Activated CD8-positive, alpha-beta T cell treated with anti-CD3 and anti-CD28 coated beads for 36 hours (primary cell): Measurements from ENCODE around the gene CRKL. TPM values are rescaled to one million over a fixed set of nuclear protein-coding genes. Genes with fewer than 3 reads are reported as not detected.

Source experiments
- ATAC-seq: fragments of 200-7000 bp; cut with Tn5 transposase; one replicate; pipeline ENCODE4 v1.10.0; 2021; ENCODE audit warnings: mild to moderate bottlenecking, moderate library complexity
- CTCF ChIA-PET: fragments of 350-600 bp; sonication (Branson Sonifier 250); formaldehyde crosslinking; loops from one replicate; lab custom pipeline; 2021; ENCODE audit warnings: antibody characterized with exemption; lab: Charles Lee
- POLR2A ChIA-PET: fragments of 350-600 bp; sonication (Branson Sonifier 250); formaldehyde crosslinking; loops from one replicate; lab custom pipeline; 2021; ENCODE audit warnings: antibody characterized with exemption; lab: Charles Lee
- DNase-seq: peaks from one replicate; pipeline ENCODE4 v3.0.0-alpha.2; 2020
- H3K27ac Mint-ChIP-seq: one replicate; pipeline ENCODE4 v1.8.0; 2021; ENCODE audit warnings: mild to moderate bottlenecking, mixed read lengths
- H3K27me3 Mint-ChIP-seq: one replicate; pipeline ENCODE4 v1.8.0; 2021; ENCODE audit warnings: mixed read lengths
- H3K36me3 Mint-ChIP-seq: one replicate; pipeline ENCODE4 v1.8.0; 2021; ENCODE audit warnings: low read depth, mixed read lengths
- H3K4me1 Mint-ChIP-seq: one replicate; pipeline ENCODE4 v1.8.0; 2021; ENCODE audit warnings: low read depth, mixed read lengths
- H3K4me3 Mint-ChIP-seq: one replicate; pipeline ENCODE4 v1.8.0; 2021; ENCODE audit warnings: mild to moderate bottlenecking, moderate library complexity, mixed read lengths
- H3K9me3 Mint-ChIP-seq: one replicate; pipeline ENCODE4 v1.8.0; 2021; ENCODE audit warnings: mixed read lengths
- intact Hi-C: fragments of 100-400 bp; cut with micrococcal nuclease; formaldehyde crosslinking; loops from one replicate; pipeline ENCODE4 v1.10.0; 2022
- total RNA-seq, 2 experiments: library from RNA; stranded (reverse); gene quantifications; one replicate each; pipeline ENCODE4 v1.2.3, GENCODE V29; 2021
- TF ChIP-seq, protein P1 (sequence below): fragments of 200-600 bp; IDR thresholded peaks from one replicate; pipeline ENCODE4 v1.8.0; 2022; ENCODE audit warnings: antibody characterized with exemption, mild to moderate bottlenecking

CRKL gene
- total RNA-seq, 2 experiments from 2014 or later, result 99.1 to 102 TPM

DNA sequence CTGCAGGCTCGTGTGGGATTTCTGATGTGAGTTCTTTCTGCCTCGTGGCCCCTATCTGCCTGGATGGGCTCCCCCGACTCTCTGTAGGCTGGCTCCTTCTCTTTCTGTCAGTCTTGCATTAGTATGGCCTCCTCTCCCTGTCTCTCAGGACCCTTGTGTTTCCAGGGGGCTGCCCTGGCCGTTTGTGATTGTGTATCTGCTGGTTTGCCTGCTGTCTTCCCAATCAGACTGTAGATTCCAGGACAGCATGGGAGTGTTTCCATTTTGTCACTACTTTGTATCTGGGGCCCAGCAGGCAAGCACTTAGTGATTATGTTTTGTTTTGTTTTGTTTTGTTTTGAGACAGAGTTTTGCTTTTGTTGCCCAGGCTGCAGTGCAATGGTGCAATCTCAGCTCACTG is 32.8 kb upstream of the CRKL start:
- no peaks in the 10 kb centered on the region for H3K9me3 Mint-ChIP-seq
- H3K4me1 Mint-ChIP-seq, result no peaks in the 10 kb centered on the region
- peaks cover 9% of the 10 kb centered on the region for H3K36me3 Mint-ChIP-seq
- no peak overlapping the region for H3K27ac Mint-ChIP-seq
- ATAC-seq (no peak), DNase-seq (no peak)
- H3K4me3 Mint-ChIP-seq, result no peak overlapping the region
- POLR2A ChIA-PET, result no interaction called here
- intact Hi-C loops, result no loop called here
- CTCF ChIA-PET, result no interaction called here
- H3K27me3 Mint-ChIP-seq, result no peaks in the 10 kb centered on the region
- TF ChIP-seq, protein P1, sequence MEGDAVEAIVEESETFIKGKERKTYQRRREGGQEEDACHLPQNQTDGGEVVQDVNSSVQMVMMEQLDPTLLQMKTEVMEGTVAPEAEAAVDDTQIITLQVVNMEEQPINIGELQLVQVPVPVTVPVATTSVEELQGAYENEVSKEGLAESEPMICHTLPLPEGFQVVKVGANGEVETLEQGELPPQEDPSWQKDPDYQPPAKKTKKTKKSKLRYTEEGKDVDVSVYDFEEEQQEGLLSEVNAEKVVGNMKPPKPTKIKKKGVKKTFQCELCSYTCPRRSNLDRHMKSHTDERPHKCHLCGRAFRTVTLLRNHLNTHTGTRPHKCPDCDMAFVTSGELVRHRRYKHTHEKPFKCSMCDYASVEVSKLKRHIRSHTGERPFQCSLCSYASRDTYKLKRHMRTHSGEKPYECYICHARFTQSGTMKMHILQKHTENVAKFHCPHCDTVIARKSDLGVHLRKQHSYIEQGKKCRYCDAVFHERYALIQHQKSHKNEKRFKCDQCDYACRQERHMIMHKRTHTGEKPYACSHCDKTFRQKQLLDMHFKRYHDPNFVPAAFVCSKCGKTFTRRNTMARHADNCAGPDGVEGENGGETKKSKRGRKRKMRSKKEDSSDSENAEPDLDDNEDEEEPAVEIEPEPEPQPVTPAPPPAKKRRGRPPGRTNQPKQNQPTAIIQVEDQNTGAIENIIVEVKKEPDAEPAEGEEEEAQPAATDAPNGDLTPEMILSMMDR, result no peak

DNA sequence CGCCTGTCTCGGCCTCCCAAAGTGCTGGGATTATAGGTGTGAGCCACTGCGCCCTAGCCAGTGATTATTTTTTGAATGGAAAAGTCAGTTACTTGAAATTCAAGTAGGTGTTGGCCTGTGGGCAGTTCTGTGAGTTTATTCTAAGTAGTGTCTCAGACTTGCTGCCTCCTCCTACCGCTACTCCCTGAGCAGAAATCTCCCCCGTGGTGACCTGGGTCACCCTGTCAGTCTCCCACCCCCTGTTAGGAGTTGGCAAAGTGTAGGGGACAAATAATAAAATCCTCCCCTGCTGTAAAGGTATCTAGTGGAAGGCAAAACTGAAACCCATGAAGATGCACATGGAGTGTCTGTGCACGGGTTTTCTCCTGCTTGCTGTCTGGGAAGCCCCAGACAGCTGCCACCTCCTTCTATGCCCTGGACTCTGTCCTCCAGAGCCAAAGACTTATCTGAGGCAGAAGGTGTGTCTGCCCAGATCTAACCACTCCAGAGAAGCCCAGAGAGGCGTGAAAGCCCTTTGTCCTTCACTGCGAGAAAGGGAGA is 32.1 kb upstream of the CRKL start:
- POLR2A ChIA-PET, result no interaction called here
- peak; percentile 20 for ATAC-seq
- Mint-ChIP-seq H3K4me3 (no peak overlapping the region), H3K27ac (no peak overlapping the region), H3K4me1 (no peaks in the 10 kb centered on the region), H3K36me3 (peaks cover 9% of the 10 kb centered on the region), H3K27me3 (no peaks in the 10 kb centered on the region), H3K9me3 (no peaks in the 10 kb centered on the region)
- CTCF ChIA-PET, result interaction anchor here (1.0 to 2.0 kb wide), 9 partner anchors 18 to 178 kb away, joined by 3 to 6 read pairs (median 4); partner anchors contain the start of gene LZTR1
- DNase-seq, result no peak
- TF ChIP-seq, protein P1, result no peak
- intact Hi-C loops, result no loop called here

DNA sequence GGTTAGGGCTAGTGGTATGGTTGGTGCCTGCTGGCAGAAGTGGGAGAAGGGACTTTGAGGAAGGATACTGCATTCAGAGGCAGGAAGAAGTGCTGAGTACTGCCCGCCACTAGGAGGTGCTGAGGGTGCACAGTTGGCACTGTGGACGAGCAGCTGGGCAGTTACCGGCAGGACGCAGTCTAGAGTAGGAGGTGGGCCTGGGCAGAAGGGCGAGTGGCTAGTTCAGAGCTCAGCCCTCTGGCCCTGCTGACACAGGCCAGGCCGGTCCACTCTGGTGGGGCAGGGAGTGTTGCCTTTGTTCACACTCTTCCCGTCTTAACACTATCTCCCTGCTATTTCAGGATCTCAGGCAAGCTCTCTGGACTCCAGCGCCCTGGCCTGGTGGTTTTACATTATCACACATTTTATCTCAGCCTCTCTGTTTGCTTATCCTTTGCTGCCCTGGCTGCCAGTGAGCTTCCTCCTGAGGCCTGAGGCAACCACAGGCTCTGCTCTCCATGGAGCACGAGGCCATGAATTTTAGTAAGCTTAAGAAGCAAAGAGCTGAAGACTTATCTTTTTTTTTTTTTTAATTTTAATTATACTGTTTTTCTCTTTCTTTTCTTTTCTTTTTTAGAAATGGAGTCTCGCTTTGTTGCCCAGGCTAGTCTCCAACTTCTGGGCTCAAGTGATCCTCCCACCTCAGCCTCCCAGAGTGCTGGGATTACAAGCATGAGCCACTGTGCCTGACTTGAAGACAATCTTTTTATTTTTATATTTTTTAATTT is 31.5 kb upstream of the CRKL start:
- no peaks in the 10 kb centered on the region for H3K27me3 Mint-ChIP-seq
- peaks cover 9% of the 10 kb centered on the region for H3K36me3 Mint-ChIP-seq
- CTCF ChIA-PET, result interaction anchor here (0.7 to 2.0 kb wide), 18 partner anchors 9 to 216 kb away, joined by 3 to 6 read pairs (median 4); partner anchors contain the start of gene LZTR1
- peak; percentile 64 for DNase-seq
- H3K4me1 Mint-ChIP-seq, result no peaks in the 10 kb centered on the region
- POLR2A ChIA-PET, result interaction anchor here (0.5 to 0.9 kb wide), 2 partner anchors 20 to 1755 kb away, joined by 3 to 4 read pairs; no protein-coding TSS in a partner anchor
- no peak overlapping the region for H3K27ac Mint-ChIP-seq
- peak; percentile 87 for ATAC-seq
- TF ChIP-seq, protein P1, result peak; percentile 86
- intact Hi-C loops, result no loop called here
- no peaks in the 10 kb centered on the region for H3K9me3 Mint-ChIP-seq
- no peak overlapping the region for H3K4me3 Mint-ChIP-seq

DNA sequence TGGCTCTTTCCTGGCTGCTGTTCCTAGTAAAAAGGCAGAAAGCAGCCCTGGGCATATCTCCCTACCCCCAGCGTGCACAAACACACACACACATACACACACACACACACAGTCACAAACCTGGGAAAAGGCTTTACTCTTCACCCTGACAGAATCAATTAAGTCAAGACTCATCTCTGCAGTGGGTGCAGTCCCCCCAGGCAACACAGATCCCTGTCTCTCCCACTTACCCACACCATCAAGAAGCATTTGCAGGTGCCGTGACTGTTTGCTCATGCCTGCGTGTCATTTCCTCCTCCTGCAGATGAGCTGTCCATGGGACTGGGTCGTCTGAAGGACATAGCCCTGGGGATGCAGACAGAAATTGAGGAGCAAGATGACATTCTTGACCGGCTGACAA is 29.8 kb upstream of the CRKL start:
- TF ChIP-seq, protein P1, result no peak
- DNase-seq (no peak), ATAC-seq (no peak)
- H3K36me3 Mint-ChIP-seq, result peaks cover 9% of the 10 kb centered on the region
- CTCF ChIA-PET, result no interaction called here
- no peaks in the 10 kb centered on the region for H3K4me1 Mint-ChIP-seq
- no peaks in the 10 kb centered on the region for H3K27me3 Mint-ChIP-seq
- H3K4me3 Mint-ChIP-seq, result no peak overlapping the region
- POLR2A ChIA-PET, result no interaction called here
- intact Hi-C loops, result no loop called here
- H3K9me3 Mint-ChIP-seq, result no peaks in the 10 kb centered on the region
- no peak overlapping the region for H3K27ac Mint-ChIP-seq

DNA sequence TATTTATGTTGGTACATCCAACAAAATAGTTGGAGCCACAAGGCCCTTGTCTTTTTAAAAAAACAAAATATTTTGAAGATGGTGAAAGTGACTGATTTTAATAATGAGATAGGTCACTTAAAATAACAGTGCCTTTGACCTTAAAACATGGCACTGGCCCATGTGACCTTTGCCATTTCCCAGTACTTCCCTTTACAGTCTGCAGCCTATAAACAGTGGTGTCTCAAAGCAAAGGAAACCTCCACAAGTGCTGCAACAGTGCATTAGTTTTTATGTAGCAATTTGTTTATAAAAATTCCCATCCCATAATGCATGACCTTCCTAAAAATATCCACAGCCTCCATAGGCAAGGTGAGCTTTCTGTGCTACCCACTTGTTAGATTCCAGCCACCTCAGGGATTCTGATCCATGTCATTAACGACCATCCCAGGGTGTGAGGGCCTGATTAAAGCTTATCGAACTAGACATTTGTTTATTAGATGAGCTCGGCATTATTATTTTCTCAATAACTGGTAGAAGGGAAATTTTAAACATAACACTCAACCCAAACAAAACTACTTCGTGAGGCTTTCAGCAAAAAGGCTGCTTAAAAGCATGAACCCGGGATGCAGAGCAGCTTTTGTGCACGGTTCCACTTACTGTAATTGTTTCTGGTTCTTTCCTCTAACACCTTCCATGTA is 28.0 kb upstream of the CRKL start:
- TF ChIP-seq, protein P1, result no peak
- no peak overlapping the region for H3K4me3 Mint-ChIP-seq
- no peaks in the 10 kb centered on the region for H3K9me3 Mint-ChIP-seq
- peaks cover 9% of the 10 kb centered on the region for H3K36me3 Mint-ChIP-seq
- ATAC-seq (no peak), DNase-seq (no peak)
- H3K27ac Mint-ChIP-seq, result no peak overlapping the region
- POLR2A ChIA-PET, result no interaction called here
- intact Hi-C loops, result no loop called here
- H3K4me1 Mint-ChIP-seq, result no peaks in the 10 kb centered on the region
- H3K27me3 Mint-ChIP-seq, result no peaks in the 10 kb centered on the region
- CTCF ChIA-PET, result no interaction called here
